ENCODE results near the gene CSAD.

Gene CSAD

GRCh38 chr12:53176750-53177149, 4.0 kb downstream of the CSAD start:
- Histone ChIP-seq H3K9me3 (ENCODE audit: insufficient read depth, low read length) (no peaks in the 10 kb centered on the region), H3K79me2 (ENCODE audit: insufficient read depth, low read length) (peaks cover 7% of the 10 kb centered on the region), H3K36me3 (ENCODE audit: low read length) (peaks cover under 1% of the 10 kb centered on the region; the same call in 1 of the 2 replicates), H3K4me3 (ENCODE audit: insufficient read depth, low read length, poor library complexity, severe bottlenecking) (no peak overlapping the region), H3K9ac (ENCODE audit: low read length) (no peak overlapping the region), H3K9me2 (replicated peaks; ENCODE audit: insufficient read depth, low read length) (no peaks in the 10 kb centered on the region), H3K27ac (ENCODE audit: low read depth, low read length) (no peak overlapping the region), H3K27me3 (ENCODE audit: low read length) (no peaks in the 10 kb centered on the region), H4K20me1 (ENCODE audit: low read depth, low read length) (no peaks in the 10 kb centered on the region), H3F3A (ENCODE audit: insufficient read depth) (peaks cover 5% of the 10 kb centered on the region; the same call in 1 of the 2 replicates), H3K4me2 (ENCODE audit: low read depth, low read length, poor library complexity, severe bottlenecking) (no peak overlapping the region), H2AFZ (ENCODE audit: low read depth, low read length, severe bottlenecking) (no peak overlapping the region)
- TF ChIP-seq EZH2phosphoT487 (conservative IDR thresholded peaks at IDR 0.05; ENCODE audit: low read length) (no peak), CTCF (IDR thresholded peaks at IDR 0.05; ENCODE audit: insufficient read depth, low read length, poor library complexity, severe bottlenecking) (no peak)

GRCh38 chr12:53174881-53175491, 5.7 kb downstream of the CSAD start:
- Histone ChIP-seq H3K79me2 (ENCODE audit: insufficient read depth, low read length) (no peaks in the 10 kb centered on the region), H3K27me3 (ENCODE audit: low read length) (no peaks in the 10 kb centered on the region), H3K4me2 (ENCODE audit: low read depth, low read length, poor library complexity, severe bottlenecking) (no peak overlapping the region), H3K27ac (ENCODE audit: low read depth, low read length) (no peak overlapping the region), H2AFZ (ENCODE audit: low read depth, low read length, severe bottlenecking) (no peak overlapping the region), H3F3A (ENCODE audit: insufficient read depth) (peaks cover 5% of the 10 kb centered on the region; the same call in 1 of the 2 replicates), H4K20me1 (ENCODE audit: low read depth, low read length) (no peaks in the 10 kb centered on the region), H3K9me2 (replicated peaks; ENCODE audit: insufficient read depth, low read length) (no peaks in the 10 kb centered on the region), H3K4me3 (ENCODE audit: insufficient read depth, low read length, poor library complexity, severe bottlenecking) (no peak overlapping the region), H3K9ac (ENCODE audit: low read length) (no peak overlapping the region), H3K9me3 (ENCODE audit: insufficient read depth, low read length) (no peaks in the 10 kb centered on the region), H3K36me3 (ENCODE audit: low read length) (no peaks in the 10 kb centered on the region)
- TF ChIP-seq CTCF (IDR thresholded peaks at IDR 0.05; ENCODE audit: insufficient read depth, low read length, poor library complexity, severe bottlenecking) (no peak), EZH2phosphoT487 (conservative IDR thresholded peaks at IDR 0.05; ENCODE audit: low read length) (no peak)

- Histone ChIP-seq H3K79me2 (ENCODE audit: insufficient read depth, low read length) (no peaks in the 10 kb centered on the region), H3K36me3 (ENCODE audit: low read length) (no peaks in the 10 kb centered on the region), H3K9me3 (ENCODE audit: insufficient read depth, low read length) (no peaks in the 10 kb centered on the region), H3K27ac (ENCODE audit: low read depth, low read length) (no peak overlapping the region), H3K9ac (ENCODE audit: low read length) (no peak overlapping the region), H2AFZ (ENCODE audit: low read depth, low read length, severe bottlenecking) (no peak overlapping the region), H3K4me3 (ENCODE audit: insufficient read depth, low read length, poor library complexity, severe bottlenecking) (no peak overlapping the region), H4K20me1 (ENCODE audit: low read depth, low read length) (no peaks in the 10 kb centered on the region), H3K27me3 (ENCODE audit: low read length) (no peaks in the 10 kb centered on the region), H3K9me2 (replicated peaks; ENCODE audit: insufficient read depth, low read length) (no peaks in the 10 kb centered on the region), H3K4me2 (ENCODE audit: low read depth, low read length, poor library complexity, severe bottlenecking) (no peak overlapping the region), H3F3A (ENCODE audit: insufficient read depth) (no peaks in the 10 kb centered on the region; the same call in 1 of the 2 replicates)
- TF ChIP-seq CTCF (IDR thresholded peaks at IDR 0.05; ENCODE audit: insufficient read depth, low read length, poor library complexity, severe bottlenecking) (no peak), EZH2phosphoT487 (conservative IDR thresholded peaks at IDR 0.05; ENCODE audit: low read length) (no peak)
Measured at GRCh38 chr12:53173085-53173715, 7.5 kb downstream of the CSAD start.
